ENCODE measurements around the gene BOC.

BOC gene

GRCh38 chr3:113250566-113250965, 39.2 kb downstream of the BOC start:
- no peak for DNase-seq

- DNase-seq: no peak
Measured at GRCh38 chr3:113251817-113252216, 40.5 kb downstream of the BOC start.

- no peak for DNase-seq
Measured at GRCh38 chr3:113252553-113252952, 41.2 kb downstream of the BOC start.

- no peak for DNase-seq
Measured at GRCh38 chr3:113253702-113254101, 42.3 kb downstream of the BOC start.

GRCh38 chr3:113254171-113254947, 43.0 kb downstream of the BOC start:
- no peak for DNase-seq

- no peak for DNase-seq
Measured at GRCh38 chr3:113255100-113255853, 43.9 kb downstream of the BOC start.

GRCh38 chr3:113255854-113256615, 44.7 kb downstream of the BOC start:
- no peak for DNase-seq

- DNase-seq: peak; percentile 15
Measured at GRCh38 chr3:113258361-113258760, 47.0 kb downstream of the BOC start.

GRCh38 chr3:113259196-113259595, 47.8 kb downstream of the BOC start:
- DNase-seq: no peak

GRCh38 chr3:113261063-113261625, 49.8 kb downstream of the BOC start:
- no peak for DNase-seq

GRCh38 chr3:113261626-113262303, 50.4 kb downstream of the BOC start:
- no peak for DNase-seq

- no peak for DNase-seq
Measured at GRCh38 chr3:113262304-113262665, 50.9 kb downstream of the BOC start.

GRCh38 chr3:113263020-113263419, 51.7 kb downstream of the BOC start:
- DNase-seq: no peak

- no peak for DNase-seq
Measured at GRCh38 chr3:113263778-113264177, 52.4 kb downstream of the BOC start.

GRCh38 chr3:113264283-113265131, 53.1 kb downstream of the BOC start:
- no peak for DNase-seq

- DNase-seq: no peak
Measured at GRCh38 chr3:113265231-113265630, 53.9 kb downstream of the BOC start.

GRCh38 chr3:113266738-113267137, 55.4 kb downstream of the BOC start:
- DNase-seq: no peak

GRCh38 chr3:113268311-113268710, 57.0 kb downstream of the BOC start:
- no peak for DNase-seq

GRCh38 chr3:113268942-113269341, 57.6 kb downstream of the BOC start:
- DNase-seq: no peak

- DNase-seq: no peak
Measured at GRCh38 chr3:113269661-113270060, 58.3 kb downstream of the BOC start.

- DNase-seq: no peak
Measured at GRCh38 chr3:113270068-113270467, 58.7 kb downstream of the BOC start.

GRCh38 chr3:113270786-113271185, 59.4 kb downstream of the BOC start:
- DNase-seq: no peak
